Loucy (cell line): Measurements from ENCODE around the gene IGF2R.

Experiments used
- H2AFZ ChIP-seq: fragments of 200-600 bp; sonication (generic); 2 replicates; pipeline ENCODE4 v1.6.0; 2016; ENCODE audit warnings: antibody characterized with exemption, mild to moderate bottlenecking, low read length, moderate library complexity
- H3F3A ChIP-seq: fragments of 200-600 bp; 2 replicates; pipeline ENCODE4 v1.6.0; 2016; ENCODE audit warnings: antibody characterized with exemption, low read depth, mild to moderate bottlenecking
- H3K27me3 ChIP-seq: fragments of 200-600 bp; sonication (generic); 2 replicates; pipeline ENCODE4 v1.6.1; 2014; ENCODE audit warnings: low read length, mild to moderate bottlenecking; ENCODE audit not compliant: insufficient read depth, poor library complexity, severe bottlenecking
- H3K36me3 ChIP-seq: fragments of 200-600 bp; sonication (generic); 2 replicates; pipeline ENCODE4 v1.6.1; 2016; ENCODE audit warnings: low read length; ENCODE audit not compliant: insufficient read depth
- H3K4me1 ChIP-seq: fragments of 200-600 bp; sonication (generic); 2 replicates; pipeline ENCODE4 v1.5.1; 2014; ENCODE audit warnings: low read length, mild to moderate bottlenecking; ENCODE audit not compliant: insufficient read depth, poor library complexity, severe bottlenecking
- H3K4me2 ChIP-seq: fragments of 200-600 bp; sonication (generic); 2 replicates; pipeline ENCODE4 v1.6.0; 2014; ENCODE audit warnings: antibody characterized with exemption, low read length, low read depth, mild to moderate bottlenecking; ENCODE audit not compliant: poor library complexity, severe bottlenecking
- H3K4me3 ChIP-seq: fragments of 200-600 bp; sonication (generic); 2 replicates; pipeline ENCODE4 v1.5.1; 2014; ENCODE audit warnings: low read length, mild to moderate bottlenecking, mixed read lengths; ENCODE audit not compliant: poor library complexity, severe bottlenecking
- H3K79me2 ChIP-seq: fragments of 200-600 bp; sonication (generic); 2 replicates; pipeline ENCODE4 v1.6.1; 2014; ENCODE audit warnings: low read length; ENCODE audit not compliant: insufficient read depth
- H3K9ac ChIP-seq: fragments of 200-600 bp; sonication (generic); 2 replicates; pipeline ENCODE4 v1.6.0; 2014; ENCODE audit warnings: mild to moderate bottlenecking, low read depth, low read length, moderate library complexity; ENCODE audit not compliant: poor library complexity, severe bottlenecking
- H3K9me2 ChIP-seq: fragments of 200-600 bp; sonication (generic); replicated peaks from 2 replicates; pipeline ENCODE4 v1.6.1; 2016; ENCODE audit warnings: low read depth, low read length, mixed read lengths
- H3K9me3 ChIP-seq: fragments of 200-600 bp; sonication (generic); 2 replicates; pipeline ENCODE4 v1.6.1; 2014; ENCODE audit warnings: mild to moderate bottlenecking, antibody characterized with exemption, low read length, low read depth; ENCODE audit not compliant: insufficient read depth
- H4K20me1 ChIP-seq: fragments of 200-600 bp; sonication (generic); 2 replicates; pipeline ENCODE4 v1.6.0; 2014; ENCODE audit warnings: antibody characterized with exemption, low read length, mild to moderate bottlenecking; ENCODE audit not compliant: insufficient read depth, poor library complexity, severe bottlenecking
- CTCF ChIP-seq: fragments of 200-600 bp; sonication (generic); conservative IDR thresholded peaks from 2 replicates; pipeline ENCODE4 v1.5.1; 2014; ENCODE audit warnings: mild to moderate bottlenecking, antibody characterized with exemption, low read length
- EZH2phosphoT487 ChIP-seq: fragments of 200-600 bp; IDR thresholded peaks from 2 replicates; pipeline ENCODE4 v1.6.1; 2018; ENCODE audit warnings: antibody characterized with exemption, mild to moderate bottlenecking, moderate library complexity, borderline replicate concordance

The IGF2R gene

GRCh38 chr6:160069050-160069454 lies 100.2 kb downstream of the IGF2R start:
- no peak for TF ChIP-seq EZH2phosphoT487
- no peak for TF ChIP-seq CTCF
- Histone ChIP-seq H3K4me2 (peak overlapping the region; percentile 23), H3K9me2 (no peaks in the 10 kb centered on the region), H3K36me3 (peaks cover 59% of the 10 kb centered on the region; the same call in 1 of the 2 replicates), H3K27me3 (no peaks in the 10 kb centered on the region), H3K4me1 (peaks cover 9% of the 10 kb centered on the region), H3K4me3 (no peak overlapping the region), H3K9ac (no peak overlapping the region), H4K20me1 (no peaks in the 10 kb centered on the region), H3K79me2 (no peaks in the 10 kb centered on the region), H2AFZ (no peak overlapping the region), H3F3A (no peaks in the 10 kb centered on the region), H3K9me3 (no peaks in the 10 kb centered on the region)

GRCh38 chr6:160069459-160069858 lies 100.6 kb downstream of the IGF2R start:
- Histone ChIP-seq H3K79me2 (no peaks in the 10 kb centered on the region), H3K36me3 (peaks cover 58% of the 10 kb centered on the region; the same call in 1 of the 2 replicates), H4K20me1 (no peaks in the 10 kb centered on the region), H3F3A (no peaks in the 10 kb centered on the region), H3K4me3 (no peak overlapping the region), H2AFZ (no peak overlapping the region), H3K9me3 (no peaks in the 10 kb centered on the region), H3K4me1 (peaks cover 9% of the 10 kb centered on the region), H3K27me3 (no peaks in the 10 kb centered on the region), H3K9ac (no peak overlapping the region), H3K9me2 (no peaks in the 10 kb centered on the region), H3K4me2 (peak overlapping the region; percentile 23)
- TF ChIP-seq CTCF (no peak), EZH2phosphoT487 (no peak)

- H2AFZ ChIP-seq: no peak overlapping the region
- no peaks in the 10 kb centered on the region for H3K9me2 ChIP-seq
- H4K20me1 ChIP-seq: no peaks in the 10 kb centered on the region
- no peaks in the 10 kb centered on the region for H3K79me2 ChIP-seq
- no peaks in the 10 kb centered on the region for H3F3A ChIP-seq
- TF ChIP-seq CTCF: no peak
- TF ChIP-seq EZH2phosphoT487: no peak
- H3K36me3 ChIP-seq: peaks cover 48% of the 10 kb centered on the region; the same call in 1 of the 2 replicates
- H3K4me3 ChIP-seq: no peak overlapping the region
- H3K9me3 ChIP-seq: no peaks in the 10 kb centered on the region
- no peak overlapping the region for H3K9ac ChIP-seq
- H3K4me2 ChIP-seq: no peak overlapping the region
- no peaks in the 10 kb centered on the region for H3K27me3 ChIP-seq
- peaks cover 9% of the 10 kb centered on the region for H3K4me1 ChIP-seq
Measured at GRCh38 chr6:160070427-160070826, 101.5 kb downstream of the IGF2R start.
